HG03571 (cell line): ENCODE results near the gene NHSL2.
"Not testable (repeated sequence)": the region's sequence is repeated elsewhere in the genome, so short reads cannot be mapped to it uniquely, and the experiment has no call there.

ENCODE experiments used
- ATAC-seq: cut with Tn5 transposase; IDR thresholded peaks from one replicate; pipeline ENCODE4 v1.9.1; 2021; ENCODE audit not compliant: unreplicated experiment

NHSL2 gene

GRCh38 chrX:71922686-71923085 lies 12.0 kb downstream of the NHSL2 start:
- ATAC-seq, result no peak

DNA sequence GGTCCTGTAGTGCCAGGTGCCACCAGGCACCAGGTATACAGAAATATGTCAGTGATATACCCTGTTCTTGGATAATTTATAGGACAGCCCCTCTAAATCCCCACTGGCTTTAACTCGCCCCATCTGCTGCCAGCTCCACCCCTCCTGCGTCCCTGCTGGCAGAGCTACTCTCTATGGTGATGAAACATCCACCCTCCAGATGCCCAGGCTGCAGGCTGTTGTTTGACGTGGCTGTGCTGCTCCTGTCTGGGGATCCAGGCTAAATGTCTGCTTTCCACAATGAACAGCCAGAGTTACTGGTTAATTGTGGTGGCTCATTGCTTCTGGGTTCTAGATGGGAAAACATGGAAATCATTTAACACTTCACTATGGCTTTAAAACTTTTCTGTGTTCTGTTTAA lies 12.9 kb downstream of the NHSL2 start:
- no peak for ATAC-seq

- ATAC-seq, result no peak
Observed at GRCh38 chrX:71927040-71927439, 16.4 kb downstream of the NHSL2 start.

- ATAC-seq, result no peak
Observed at GRCh38 chrX:71928856-71929255, 18.2 kb downstream of the NHSL2 start.

DNA sequence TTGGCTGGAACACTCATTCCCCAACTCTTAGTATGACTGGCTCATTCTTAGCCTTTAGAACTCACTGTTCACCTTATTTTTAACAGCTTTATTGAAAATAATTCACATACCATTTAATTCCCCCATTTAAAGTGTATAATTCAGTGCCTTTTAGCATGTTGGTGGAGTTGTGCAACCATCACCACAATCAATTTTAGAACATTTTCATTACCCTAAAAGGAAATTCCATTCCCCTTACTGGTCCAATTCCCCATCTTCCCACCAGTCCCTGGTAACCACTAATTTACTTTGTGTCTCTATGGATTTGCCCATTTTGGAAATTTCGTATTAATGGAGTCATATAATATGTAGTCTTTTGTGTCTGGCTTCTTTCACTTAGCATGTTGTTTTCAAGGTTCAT lies 19.7 kb downstream of the NHSL2 start:
- ATAC-seq, result no peak

GRCh38 chrX:71935476-71935875 lies 24.8 kb downstream of the NHSL2 start:
- no peak for ATAC-seq

- ATAC-seq, result no peak
Observed at GRCh38 chrX:71936632-71937031, 26.0 kb downstream of the NHSL2 start.

GRCh38 chrX:71938371-71938770 lies 27.7 kb downstream of the NHSL2 start:
- ATAC-seq, result no peak

GRCh38 chrX:71941145-71941544 lies 30.5 kb downstream of the NHSL2 start:
- no peak for ATAC-seq

GRCh38 chrX:71941776-71942175 lies 31.1 kb downstream of the NHSL2 start:
- no peak for ATAC-seq

DNA sequence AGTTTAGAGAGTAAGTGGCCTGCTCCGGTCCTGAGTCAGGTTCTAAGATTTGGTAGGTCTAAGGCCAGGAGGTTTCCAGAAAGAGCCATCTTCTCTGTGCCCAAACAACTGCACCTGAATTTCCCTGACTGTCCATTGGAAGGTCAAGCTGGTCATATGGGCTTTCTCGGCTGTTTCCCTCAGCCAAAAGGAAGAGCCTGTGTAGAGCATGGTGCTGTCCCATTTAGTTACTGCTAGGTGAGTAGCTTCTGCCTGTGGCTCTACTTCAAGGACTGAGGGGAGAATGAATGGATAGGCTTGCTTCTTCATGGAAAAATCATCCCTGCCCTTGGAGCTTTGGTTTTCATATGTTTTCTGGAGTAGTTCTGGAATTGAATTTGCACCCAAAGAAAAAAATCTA lies 33.7 kb downstream of the NHSL2 start:
- no peak for ATAC-seq

- ATAC-seq, result no peak
Observed at GRCh38 chrX:71945237-71945805, 34.7 kb downstream of the NHSL2 start.

GRCh38 chrX:71949363-71949762 lies 38.7 kb downstream of the NHSL2 start:
- no peak for ATAC-seq

DNA sequence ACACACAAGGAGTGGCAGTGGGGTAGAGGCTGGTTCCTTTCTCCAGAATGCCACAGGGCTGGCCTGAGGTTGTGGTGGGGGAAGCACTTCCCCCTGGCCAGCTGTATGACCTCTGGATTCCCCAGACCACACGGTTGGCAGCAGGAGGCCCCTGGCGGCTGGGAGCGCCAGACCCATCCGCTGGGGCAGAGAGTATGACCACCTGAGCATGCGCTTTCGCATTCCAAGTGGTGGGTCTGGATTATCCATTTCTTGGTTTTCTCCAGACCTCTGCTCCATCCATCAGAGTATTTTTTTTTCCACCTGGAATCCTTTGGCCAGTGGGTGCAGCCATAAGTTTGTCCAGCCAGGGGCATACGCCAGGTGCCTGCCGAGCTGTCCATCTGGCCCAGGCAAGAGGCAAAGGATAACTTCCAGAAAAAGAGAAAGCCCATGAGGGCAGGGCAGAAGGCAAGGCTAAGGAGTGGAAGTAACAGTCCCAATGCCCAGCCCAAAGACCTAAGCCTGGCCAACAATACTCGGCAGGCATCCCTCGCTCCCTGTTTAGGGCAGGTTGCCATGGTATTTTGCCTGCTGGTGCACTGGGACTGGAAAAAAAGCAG lies 39.3 kb downstream of the NHSL2 start:
- no peak for ATAC-seq

- no peak for ATAC-seq
Observed at GRCh38 chrX:71953391-71953790, 42.7 kb downstream of the NHSL2 start.

GRCh38 chrX:71953946-71954345 lies 43.3 kb downstream of the NHSL2 start:
- ATAC-seq, result no peak

- no peak for ATAC-seq
Observed at GRCh38 chrX:71954458-71954857, 43.8 kb downstream of the NHSL2 start.

GRCh38 chrX:71955530-71956120 lies 45.0 kb downstream of the NHSL2 start:
- ATAC-seq, result no peak

DNA sequence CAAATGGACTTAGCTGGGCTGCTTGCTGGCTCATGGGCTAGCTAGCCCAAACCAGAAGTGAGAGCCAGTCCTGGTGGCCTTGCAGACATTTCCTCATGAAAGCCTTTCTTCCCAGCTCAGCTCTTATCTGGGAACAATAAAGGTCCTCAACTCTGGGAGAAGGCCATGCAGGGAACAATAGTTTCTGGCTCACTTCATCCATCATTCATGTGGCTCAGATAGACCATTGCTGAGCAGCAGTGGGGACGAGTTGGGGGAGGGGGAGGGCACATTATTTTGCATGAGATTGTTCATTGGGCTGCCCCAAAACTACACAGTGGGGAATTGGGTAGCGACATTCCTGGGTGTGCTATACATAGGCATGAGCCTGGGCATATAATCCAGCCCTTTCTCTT lies 47.6 kb downstream of the NHSL2 start:
- no peak for ATAC-seq

- ATAC-seq, result not testable (repeated sequence)
Observed at GRCh38 chrX:71964184-71964583, 53.5 kb downstream of the NHSL2 start.

DNA sequence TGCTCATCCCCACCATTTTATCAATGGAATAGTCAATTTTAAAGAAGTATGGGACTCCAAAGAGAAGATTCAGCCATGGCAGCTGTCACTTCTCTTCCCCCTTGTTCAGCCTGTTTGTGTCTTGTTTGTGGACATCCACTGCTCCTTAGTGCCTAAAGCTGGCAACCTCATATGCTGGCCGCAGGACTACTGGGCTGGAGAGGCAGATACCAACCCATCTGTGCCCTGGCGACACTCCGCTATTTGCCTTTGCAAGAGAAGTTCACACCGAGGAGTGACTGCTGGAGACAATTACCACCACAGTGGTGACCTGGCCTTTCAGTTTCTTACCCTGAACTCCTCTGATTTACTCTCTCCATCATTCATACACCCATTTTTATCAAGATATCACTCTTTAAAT lies 64.3 kb downstream of the NHSL2 start:
- no peak for ATAC-seq

GRCh38 chrX:71976753-71977152 lies 66.1 kb downstream of the NHSL2 start:
- no peak for ATAC-seq

GRCh38 chrX:71978164-71978563 lies 67.5 kb downstream of the NHSL2 start:
- no peak for ATAC-seq
